Cardiac muscle cell (in vitro differentiated cells and primary cell): Measurements from ENCODE around the gene ZNF639. TPM values are rescaled to one million over a fixed set of nuclear protein-coding genes. Genes with fewer than 3 reads are reported as not detected.

Experiments used
- DNase-seq, 2 donors: peaks; one replicate each; pipeline versions ENCODE4 v3.0.0 to v3.0.0-alpha.2; 2010 to 2017; ENCODE audit warnings: low read depth in 1 of 2, low spot score in 1 of 2
- H3K27ac ChIP-seq: fragments of 200-600 bp; sonication (generic); 2 replicates; pipeline ENCODE4 v1.5.1; 2016
- H3K27me3 ChIP-seq: fragments of 200-600 bp; sonication (generic); 2 replicates; pipeline ENCODE4 v1.6.0; 2016; ENCODE audit warnings: control low read depth
- H3K36me3 ChIP-seq: fragments of 200-600 bp; sonication (generic); 2 replicates; pipeline ENCODE4 v1.5.1; 2016; ENCODE audit warnings: control low read depth
- H3K4me1 ChIP-seq: fragments of 200-600 bp; sonication (generic); 2 replicates; pipeline ENCODE4 v1.8.1; 2017; ENCODE audit warnings: low read depth, mild to moderate bottlenecking, mixed run types
- H3K4me3 ChIP-seq: fragments of 200-600 bp; sonication (generic); 2 replicates; pipeline ENCODE4 v1.5.1; 2016; ENCODE audit warnings: mild to moderate bottlenecking
- H3K9me3 ChIP-seq: fragments of 200-600 bp; sonication (generic); 2 replicates; pipeline ENCODE4 v1.5.1; 2017; ENCODE audit warnings: low read depth, mild to moderate bottlenecking, control low read depth
- CTCF ChIP-seq: IDR thresholded peaks from 2 replicates; pipeline ENCODE4 v1.5.1; 2012; ENCODE audit warnings: low read depth, mild to moderate bottlenecking, low read length
- polyA plus RNA-seq: library from polyadenylated mRNA; unstranded; fragments of >200 nt; fragmentation: Nextera tagmentation; extraction: Ambion mirVana; gene quantifications from 2 replicates; pipeline ENCODE4 v1.2.1, GENCODE V29; 2016
- total RNA-seq: library from RNA; depleted of rRNA; stranded (reverse); fragments of >200 nt; gene quantifications from 2 replicates; pipeline ENCODE4 v1.2.3, GENCODE V29; 2016

ZNF639 gene
- total and polyA plus RNA-seq, 2 experiments from 2014 or later = 39.7 to 41.0 TPM

GRCh38 chr3:179318876-179319275, 4.0 kb upstream of the ZNF639 start:
- Histone ChIP-seq H3K4me1 (no peaks in the 10 kb centered on the region), H3K27ac (no peak overlapping the region), H3K4me3 (no peak overlapping the region), H3K9me3 (no peaks in the 10 kb centered on the region), H3K36me3 (no peaks in the 10 kb centered on the region), H3K27me3 (no peaks in the 10 kb centered on the region)
- no peak for DNase-seq
- TF ChIP-seq CTCF = no peak

- Histone ChIP-seq H3K4me3 (no peak overlapping the region), H3K9me3 (no peaks in the 10 kb centered on the region), H3K27ac (peak overlapping the region; percentile 95), H3K36me3 (peaks cover 7% of the 10 kb centered on the region), H3K27me3 (no peaks in the 10 kb centered on the region), H3K4me1 (peaks cover 7% of the 10 kb centered on the region)
- peak; percentile 62 for TF ChIP-seq CTCF
- peak; percentile 19 to 64 for DNase-seq
These were observed 1.1 kb upstream of the ZNF639 start for GRCh38 chr3:179321668-179322285.

GRCh38 chr3:179323197-179324110, 623 bp downstream of the ZNF639 start:
- Histone ChIP-seq H3K4me3 (peak overlapping the region; percentile 74), H3K27ac (peak overlapping the region; percentile 95), H3K4me1 (peaks cover 7% of the 10 kb centered on the region), H3K36me3 (peaks cover 19% of the 10 kb centered on the region), H3K27me3 (no peaks in the 10 kb centered on the region), H3K9me3 (no peaks in the 10 kb centered on the region)
- TF ChIP-seq CTCF = no peak
- peak; percentile 75 to 86 for DNase-seq

- no peak for TF ChIP-seq CTCF
- peak in 1 of 2 donors; percentile 21 for DNase-seq
- H3K36me3 ChIP-seq = peaks cover 27% of the 10 kb centered on the region
- no peaks in the 10 kb centered on the region for H3K9me3 ChIP-seq
- H3K27me3 ChIP-seq = no peaks in the 10 kb centered on the region
- H3K4me1 ChIP-seq = peaks cover 7% of the 10 kb centered on the region
- H3K27ac ChIP-seq = peak overlapping the region; percentile 95
- peak overlapping the region; percentile 74 for H3K4me3 ChIP-seq
These were observed 1.5 kb downstream of the ZNF639 start for GRCh38 chr3:179324270-179324754.

- TF ChIP-seq CTCF = no peak
- Histone ChIP-seq H3K9me3 (no peaks in the 10 kb centered on the region), H3K4me1 (no peaks in the 10 kb centered on the region), H3K27me3 (no peaks in the 10 kb centered on the region), H3K36me3 (peaks cover 80% of the 10 kb centered on the region), H3K4me3 (no peak overlapping the region), H3K27ac (no peak overlapping the region)
- DNase-seq = no peak
These were observed 7.6 kb downstream of the ZNF639 start for GRCh38 chr3:179330438-179330837.
